Activated T-helper 1 cell treated with Interleukin-2 at 50 U/mL for 16 hours (primary cell): ENCODE data around the gene PLXNC1.
"Not testable (repeated sequence)": the region's sequence is repeated elsewhere in the genome, so short reads cannot be mapped to it uniquely, and the experiment has no call there.

ENCODE experiments used
- DNase-seq: peaks from one replicate; pipeline ENCODE4 v3.0.0-alpha.2; 2020; ENCODE audit warnings: low read depth

PLXNC1 gene

DNA sequence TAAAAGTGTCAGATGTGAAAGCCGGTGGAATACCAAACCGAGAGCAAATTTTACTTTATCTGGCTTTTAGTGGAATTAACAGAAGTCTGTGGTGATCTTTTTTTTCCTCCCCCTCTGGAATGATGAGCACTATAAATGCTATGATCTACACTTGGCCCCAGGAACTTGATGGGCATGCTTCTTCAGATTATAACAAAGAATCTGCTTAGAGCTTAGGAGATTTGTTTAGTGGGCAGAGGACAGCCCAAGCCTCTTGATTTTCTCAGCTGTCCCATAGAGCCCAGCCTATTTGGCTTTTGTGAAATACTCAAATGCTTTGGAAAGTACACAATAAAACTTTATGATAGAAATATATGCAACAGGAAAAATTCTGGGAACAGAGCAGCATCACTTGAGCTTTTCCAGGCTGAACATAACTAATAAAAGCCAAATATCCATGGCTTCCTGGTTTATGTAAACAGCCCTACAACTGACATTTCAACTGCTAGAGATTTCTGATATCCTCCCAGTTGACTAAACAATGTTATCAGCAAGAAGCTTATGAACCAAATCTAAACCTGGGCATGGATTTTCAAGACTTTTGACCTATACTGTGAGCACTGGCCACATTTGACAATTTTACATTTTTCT lies 149.6 kb downstream of the PLXNC1 start:
- no peak for DNase-seq

DNA sequence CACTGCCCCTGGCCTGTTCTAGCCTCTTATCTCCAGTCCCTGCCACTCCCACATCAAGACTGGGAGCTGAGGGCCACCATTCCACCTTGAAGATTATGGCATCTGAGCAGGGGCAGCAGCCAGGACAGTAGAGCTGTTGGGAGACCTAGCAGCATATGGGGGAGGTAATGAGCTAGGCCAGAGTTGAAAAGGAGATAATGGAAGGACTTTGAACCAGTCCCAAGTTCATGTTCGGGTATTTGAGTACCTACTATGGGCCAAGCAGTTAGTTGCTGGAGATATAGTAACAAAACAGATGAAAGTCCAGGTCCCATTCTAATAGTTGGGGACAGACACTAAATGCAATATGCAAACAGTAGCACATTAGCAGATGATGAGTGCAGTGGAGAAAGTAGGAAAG lies 151.5 kb downstream of the PLXNC1 start:
- no peak for DNase-seq

DNA sequence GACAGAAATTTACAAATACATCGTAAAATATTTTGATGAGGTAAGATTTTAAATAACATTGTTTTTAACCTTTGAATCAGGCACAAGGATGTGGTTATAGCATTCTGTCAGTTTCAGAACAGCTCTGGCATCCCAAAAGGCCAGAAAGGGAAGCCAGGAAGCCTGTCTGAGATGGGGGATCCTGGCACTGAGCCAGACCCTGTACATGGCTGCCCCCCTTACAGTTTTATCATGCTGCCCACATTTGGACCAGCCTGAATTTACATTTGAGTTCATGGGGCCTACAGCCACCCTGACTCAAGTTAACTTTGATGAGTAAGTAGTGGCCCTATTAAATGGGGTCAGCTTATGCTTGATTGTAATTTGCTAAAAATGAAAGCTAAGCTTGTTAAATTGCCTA lies 155.6 kb downstream of the PLXNC1 start:
- no peak for DNase-seq

DNA sequence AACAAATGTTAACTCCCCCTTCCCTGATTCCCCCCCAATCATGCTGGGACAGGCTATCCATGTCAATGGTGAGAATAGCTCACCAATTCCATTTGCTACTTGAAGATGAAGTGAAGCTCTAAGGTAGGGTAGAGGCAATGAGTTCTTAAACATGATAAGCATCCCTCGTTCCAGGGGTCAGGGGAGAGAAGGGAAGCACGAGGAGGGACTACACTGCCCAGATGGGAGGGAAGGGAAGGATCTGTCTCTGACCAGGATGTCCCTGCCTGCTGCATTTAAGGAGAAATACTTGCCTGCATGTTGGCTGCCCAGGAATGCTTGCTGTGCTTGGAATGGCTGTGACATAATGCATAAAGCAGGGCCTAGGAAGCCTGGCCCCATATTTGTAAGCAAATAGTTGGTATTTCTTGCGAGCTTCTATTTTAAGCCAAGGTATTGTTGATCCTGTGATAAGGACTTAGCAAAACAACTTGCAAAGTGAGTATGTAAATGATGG lies 156.2 kb downstream of the PLXNC1 start:
- no peak for DNase-seq

DNA sequence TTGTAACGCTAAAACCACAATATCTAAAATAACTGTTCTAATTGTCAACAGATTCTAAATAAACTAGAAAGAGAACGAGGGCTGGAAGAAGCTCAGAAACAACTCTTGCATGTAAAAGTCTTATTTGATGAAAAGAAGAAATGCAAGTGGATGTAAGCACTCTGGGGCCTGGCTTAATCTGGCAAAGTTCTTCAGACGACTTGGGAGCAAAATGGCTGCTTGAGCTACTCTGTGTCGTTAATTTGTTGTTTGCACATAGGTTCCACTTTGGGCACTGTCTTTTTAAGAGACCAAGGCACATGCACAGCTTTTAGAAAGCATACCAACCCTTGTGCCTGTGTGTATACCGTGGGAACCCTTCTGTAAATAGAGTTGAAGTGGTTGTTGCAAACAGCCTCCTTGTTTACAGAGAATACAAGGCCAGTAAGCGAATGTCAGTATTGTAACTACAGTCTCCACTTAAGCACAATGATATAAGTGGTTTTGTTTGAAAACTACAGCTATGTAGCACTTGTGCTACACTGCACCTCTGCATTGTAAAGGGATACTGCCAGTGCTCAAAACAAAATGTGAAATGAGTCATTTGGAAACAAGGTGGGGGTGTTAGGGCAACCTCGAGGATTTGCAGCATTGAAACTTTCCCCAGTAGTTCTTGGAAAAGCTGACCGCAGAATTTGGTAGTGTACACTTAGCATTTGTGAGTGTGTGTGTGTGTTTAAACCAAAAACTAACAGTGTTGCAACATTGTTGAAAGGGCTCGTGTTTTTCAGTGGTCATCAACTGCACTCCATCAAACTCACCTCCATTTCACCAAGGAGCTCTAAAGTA lies 157.0 kb downstream of the PLXNC1 start:
- DNase-seq, result no peak

DNA sequence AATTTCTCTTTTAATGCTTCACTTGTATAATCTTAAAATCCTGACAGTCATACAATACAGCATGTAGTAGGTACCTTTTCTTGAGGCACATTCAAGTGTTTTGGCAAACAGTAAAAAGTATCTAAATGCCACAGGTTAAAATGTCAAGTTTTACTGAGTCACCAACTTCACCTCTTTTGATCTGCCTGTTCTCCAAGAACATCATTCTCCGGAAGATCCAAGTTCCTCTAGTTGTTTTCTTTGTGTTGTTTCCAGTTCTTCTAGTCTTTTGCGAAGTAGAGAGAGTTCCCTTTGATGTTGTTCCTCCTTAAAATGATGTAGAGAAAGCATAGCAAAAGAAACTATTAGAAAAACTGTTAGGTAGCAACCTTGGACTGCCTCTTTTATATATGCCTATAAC lies 160.2 kb downstream of the PLXNC1 start:
- DNase-seq, result no peak

DNA sequence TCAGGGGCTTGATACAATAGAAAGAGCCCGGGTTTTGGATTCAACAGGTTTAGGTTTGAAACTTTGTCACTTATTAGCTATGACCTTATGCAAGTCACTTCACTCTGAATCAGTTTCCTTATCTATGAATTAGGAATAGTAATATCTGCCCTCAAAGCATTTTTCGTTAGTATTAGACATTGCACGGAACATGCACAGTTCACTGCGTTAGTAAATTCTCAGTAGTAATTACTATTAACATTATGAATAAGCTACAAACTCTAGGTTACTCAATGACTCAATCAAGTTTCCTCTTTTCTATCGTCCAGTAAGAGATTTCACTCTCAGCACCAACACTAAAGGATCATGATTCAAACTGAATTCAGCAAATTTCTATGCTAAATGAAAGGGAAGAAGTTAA lies 161.0 kb downstream of the PLXNC1 start:
- DNase-seq, result no peak

DNA sequence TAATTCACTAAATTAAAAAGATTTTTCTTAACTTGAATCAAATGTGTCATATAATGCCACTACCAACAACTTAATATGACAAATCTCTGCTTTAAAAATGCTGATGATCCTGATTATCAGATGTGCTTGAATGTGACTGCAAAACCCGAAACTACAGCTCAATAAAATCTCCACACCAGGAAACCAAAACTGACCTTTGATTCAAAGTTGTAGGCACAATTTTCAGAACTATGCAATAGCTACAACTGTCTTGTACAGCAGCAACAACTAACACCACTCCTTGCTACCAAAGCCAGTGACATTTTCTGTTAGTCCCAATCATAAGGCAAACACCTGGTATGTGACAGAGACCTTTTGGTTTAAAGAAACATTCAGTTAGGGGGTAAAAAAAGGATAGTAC lies 164.0 kb downstream of the PLXNC1 start:
- no peak for DNase-seq

DNA sequence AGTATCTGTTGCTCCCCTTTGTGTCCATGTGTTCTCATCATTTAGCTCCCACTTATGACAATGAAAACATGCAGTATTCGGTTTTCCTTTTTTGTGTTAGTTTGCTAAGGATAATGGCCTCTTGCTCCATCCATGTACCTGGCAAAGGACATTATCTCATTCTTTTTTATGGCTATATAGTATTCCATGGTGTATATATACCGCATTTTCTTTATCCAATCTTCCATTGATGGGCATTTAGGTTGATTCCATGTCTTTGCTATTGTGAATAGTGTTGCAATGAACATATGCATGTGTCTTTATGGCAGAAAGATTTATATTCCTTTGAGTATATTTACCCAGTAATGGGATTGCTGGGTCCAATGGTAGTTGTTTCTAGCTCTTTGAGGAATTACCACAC lies 168.2 kb downstream of the PLXNC1 start:
- DNase-seq, result not testable (repeated sequence)

DNA sequence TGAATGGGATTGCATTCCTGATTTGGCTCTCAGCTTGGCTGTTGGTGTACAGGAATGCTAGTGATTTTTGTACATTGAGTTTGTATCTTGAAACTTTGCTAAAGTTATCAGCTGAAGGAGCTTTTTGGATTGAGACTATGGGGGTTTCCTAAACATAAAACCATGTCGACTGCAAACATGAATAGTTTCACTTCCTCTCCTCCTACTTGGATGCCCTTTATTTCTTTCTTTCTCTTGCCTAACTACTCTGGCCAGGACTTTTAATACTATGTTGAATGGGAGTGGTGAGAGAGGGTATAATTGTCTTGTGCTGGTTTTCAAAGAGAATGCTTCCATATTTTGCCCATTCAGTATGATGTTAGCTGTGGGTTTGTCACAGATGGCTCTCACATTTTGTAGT lies 169.8 kb downstream of the PLXNC1 start:
- no peak for DNase-seq

DNA sequence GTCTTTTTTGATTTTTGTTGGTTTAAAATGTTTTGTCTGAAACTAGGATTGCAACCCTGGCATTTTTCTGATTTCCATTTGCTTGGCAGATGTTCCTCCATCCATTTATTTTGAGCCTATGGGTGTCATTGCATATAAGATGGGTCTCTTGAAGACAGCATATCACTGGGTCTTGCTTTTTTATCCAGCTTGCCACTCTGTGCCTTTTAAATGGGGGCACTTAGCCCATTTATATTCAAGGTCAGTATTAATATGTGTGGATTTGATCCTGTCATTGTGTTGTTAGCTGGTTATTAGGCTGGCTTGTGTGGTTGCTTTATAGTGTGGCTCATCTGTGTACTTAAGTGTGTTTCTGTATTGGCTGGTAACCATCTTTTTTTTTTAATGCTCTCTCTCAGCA lies 171.7 kb downstream of the PLXNC1 start:
- DNase-seq, result no peak

DNA sequence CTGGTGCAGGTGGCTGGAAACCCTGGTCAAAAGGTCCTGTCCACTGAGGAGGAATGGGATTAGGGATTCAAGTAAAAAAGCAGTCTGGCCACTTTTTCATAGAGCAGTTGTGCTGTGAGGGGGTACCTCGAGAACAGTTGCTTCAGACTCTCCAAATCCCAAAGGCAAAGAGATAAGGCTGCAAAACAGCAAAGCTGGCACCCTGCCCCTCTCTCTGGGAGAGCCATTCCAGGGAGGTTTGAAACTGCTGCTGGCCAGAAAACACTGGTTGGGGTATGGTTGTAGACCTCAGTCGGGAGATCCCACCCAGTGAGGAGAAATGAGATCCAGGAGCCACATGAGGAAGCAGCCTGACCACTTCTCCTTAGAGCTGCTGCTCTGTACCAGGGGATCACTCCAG lies 174.0 kb downstream of the PLXNC1 start:
- no peak for DNase-seq

DNA sequence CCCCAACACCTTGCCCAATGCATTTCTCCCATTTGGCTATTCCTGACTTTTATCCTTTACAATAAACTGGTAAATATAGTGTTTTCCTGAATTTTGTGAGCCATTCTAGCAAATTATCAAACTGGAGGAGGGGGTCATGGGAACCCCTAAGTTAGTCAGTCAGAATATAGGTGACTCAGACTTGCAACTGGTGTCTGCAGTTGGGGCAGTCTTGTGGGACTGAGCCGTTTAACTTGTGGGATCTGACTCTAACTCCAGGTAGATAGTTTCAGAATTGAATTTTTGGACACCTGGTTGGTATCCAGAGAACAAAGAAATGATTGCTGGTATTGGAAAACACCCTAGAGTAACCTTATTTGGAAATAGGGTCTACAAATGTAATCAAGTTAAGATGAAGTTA lies 177.9 kb downstream of the PLXNC1 start:
- DNase-seq, result no peak

DNA sequence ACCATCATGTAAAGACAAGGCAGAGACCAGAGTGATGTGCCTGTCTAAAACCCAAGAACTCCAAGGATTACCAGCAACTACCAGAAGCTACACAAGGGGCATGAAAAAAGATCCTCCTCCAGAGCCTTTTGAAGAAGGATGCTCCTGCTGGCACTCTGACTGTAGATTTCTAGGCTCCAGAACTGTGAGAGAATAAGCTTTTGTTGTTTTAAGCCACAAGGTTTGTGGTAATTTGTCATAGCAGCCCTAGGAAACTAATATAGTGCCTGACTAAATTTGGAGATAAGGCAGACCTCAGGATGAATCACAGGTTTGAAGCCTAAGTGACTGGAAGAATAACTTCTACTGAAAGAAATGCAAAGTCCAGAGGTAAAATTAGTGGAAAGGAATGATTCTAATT lies 178.3 kb downstream of the PLXNC1 start:
- no peak for DNase-seq

DNA sequence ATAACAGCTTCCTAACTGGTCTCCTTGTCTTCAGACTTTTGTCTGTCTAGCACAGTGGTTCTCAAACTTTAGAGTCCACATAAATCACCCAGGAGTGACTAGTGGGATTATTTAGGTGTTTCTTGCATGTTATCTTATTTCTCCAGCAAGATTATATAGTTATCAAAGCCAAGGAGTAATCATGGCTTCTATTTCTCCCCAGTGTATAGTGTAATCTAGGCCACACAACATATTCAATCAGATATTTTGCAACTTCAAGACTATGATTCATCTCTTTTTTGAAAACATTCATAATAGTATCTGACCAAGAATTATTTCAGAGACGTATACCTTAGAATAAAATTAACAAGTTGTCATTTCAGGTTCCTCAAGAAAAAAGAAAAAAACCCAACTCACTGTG lies 179.4 kb downstream of the PLXNC1 start:
- DNase-seq, result no peak

DNA sequence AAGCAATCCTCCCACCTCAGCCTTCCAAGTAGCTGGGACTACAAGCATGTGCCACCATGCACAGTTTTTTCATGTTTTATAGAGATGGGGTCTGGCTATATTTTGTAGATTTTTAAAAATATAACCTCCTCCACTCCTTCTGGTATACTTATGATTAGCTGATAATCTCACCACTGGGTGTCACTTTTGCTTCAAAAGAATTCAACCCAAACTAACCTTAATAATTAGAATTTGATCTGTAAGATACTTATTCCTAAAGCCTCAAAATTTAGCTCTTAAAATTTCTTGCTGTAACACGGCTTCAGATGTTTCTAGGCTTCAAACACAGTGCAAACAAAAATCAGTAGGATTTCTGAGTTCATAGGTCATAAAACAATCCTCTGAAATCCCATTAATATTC lies 181.0 kb downstream of the PLXNC1 start:
- DNase-seq, result no peak

DNA sequence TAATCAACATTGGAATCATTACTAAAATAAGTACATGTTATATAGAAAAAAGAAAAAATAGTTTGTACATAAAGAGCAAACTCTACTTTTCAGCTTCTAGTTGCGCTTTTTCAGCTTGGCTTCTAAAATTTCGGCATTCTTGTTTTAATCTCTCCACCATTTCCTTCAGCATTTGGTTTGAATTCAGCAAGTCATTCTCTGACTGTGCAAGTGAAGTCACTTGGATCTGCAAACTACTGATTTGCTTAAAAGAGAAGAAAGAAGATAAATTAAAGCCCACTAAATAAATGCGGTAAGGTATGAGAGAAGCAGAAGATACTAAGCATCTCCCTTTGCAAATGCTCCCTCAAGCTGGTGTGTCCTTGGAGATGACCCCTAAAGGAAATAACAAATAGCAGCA lies 185.0 kb downstream of the PLXNC1 start:
- DNase-seq, result no peak

DNA sequence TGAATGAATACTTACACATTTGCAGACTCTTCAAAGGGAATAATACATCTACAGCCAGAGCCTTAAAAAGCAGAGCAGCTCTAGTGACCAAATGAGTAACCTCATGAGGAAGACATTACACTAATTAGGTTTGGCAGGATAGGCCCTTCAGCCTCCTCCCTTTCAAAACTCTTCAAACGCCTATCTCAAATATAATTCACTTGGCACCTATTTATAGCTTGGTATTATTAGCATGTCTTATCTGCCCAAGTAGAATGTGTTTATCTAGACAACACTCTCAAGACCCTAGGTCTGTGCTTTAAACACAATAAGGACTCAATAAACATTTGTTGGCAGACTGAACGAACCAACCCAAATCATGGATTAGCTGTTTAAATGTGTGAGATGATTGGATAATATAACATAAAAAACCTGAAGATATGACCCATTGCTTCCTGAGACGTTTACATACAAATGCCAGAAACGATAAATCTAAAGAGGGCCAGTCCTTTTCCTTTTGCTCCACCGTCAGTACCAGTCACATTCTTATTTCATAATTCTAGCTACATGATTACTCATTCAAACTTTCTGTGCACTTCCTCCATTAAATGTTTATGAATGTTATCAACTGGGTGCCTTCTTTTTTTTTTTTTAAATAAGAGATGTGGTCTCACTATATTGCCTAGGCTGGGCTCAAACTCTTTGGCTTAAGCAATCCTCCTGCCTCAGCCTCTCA lies 188.0 kb downstream of the PLXNC1 start:
- DNase-seq, result no peak

DNA sequence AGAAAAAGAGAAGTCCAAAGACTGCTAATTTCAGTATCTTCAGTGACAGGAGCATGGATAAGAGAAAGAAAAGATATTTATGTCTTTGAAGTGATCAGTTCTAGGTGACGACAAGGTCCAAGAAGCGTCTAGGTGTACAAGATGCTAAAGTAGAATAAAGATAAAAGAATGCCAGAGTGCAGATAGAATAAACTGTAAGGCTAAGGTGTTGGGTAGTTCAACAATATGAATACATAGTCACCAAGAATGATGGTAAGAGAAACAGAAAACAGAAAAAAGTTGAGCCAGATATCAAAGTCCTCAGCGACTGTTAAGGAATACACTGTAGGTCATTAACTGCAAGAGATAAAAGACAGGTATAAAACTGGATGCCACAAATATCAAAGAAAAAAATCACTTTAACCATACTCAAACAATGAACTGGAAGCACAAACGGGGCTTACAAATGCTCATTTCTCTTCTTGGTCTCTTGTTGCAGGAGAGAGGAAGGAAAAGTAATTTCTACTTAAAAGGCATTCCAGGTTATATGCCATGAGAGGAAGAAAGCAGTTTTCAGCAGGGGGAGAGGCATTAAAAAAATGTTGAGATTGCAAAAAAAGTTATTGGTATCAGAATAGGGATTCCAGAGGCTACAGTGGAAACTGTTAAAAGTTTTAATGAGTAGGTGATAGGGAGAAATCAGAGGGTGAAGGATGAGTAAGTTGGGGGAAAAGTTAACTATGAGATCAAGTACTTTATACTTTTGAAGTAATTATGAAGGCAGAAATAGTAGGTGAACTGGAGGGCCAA lies 189.8 kb downstream of the PLXNC1 start:
- no peak for DNase-seq

DNA sequence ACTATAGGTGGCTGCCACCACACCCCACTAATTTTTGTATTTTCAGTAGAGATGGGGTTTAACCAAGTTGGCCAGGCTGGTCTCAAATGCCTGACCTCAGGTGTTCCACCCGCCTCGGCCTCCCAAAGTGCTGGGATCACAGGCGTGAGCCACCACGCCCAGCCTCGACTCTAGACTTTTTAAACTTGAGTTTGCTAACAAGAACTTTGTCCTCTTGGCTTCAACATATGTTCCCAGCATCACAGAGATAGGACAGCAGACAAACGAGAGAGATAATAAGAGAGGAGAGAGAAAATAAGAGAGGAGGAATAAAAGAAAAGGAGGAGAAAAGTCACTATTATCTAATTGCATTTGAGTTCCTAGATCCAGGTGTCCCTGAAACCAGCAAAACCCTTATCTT lies 192.2 kb downstream of the PLXNC1 start:
- DNase-seq, result no peak

DNA sequence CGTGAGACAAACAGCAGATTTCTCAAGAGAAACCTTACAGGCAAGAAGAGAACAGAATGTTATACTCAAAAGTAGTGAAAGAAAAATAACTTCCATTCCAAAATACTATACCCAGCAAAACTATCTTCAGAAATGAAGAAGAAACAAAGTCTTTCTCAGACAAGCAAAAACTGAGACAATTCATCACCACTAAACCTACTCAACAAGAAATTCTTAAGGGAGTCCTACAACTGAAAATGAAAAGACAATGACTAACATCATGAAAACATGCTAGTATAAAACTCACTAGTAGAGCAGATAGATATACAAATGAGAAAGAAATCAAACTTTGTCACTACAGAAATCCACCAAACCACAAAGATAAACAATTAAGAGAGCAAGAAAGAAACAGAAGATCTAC lies 204.8 kb downstream of the PLXNC1 start:
- no peak for DNase-seq
